CD4-positive, alpha-beta T cell treated with Interleukin-15 for 4 hours (primary cell): ENCODE results near the gene DNAH10.
"Not testable (repeated sequence)": the region's sequence is repeated elsewhere in the genome, so short reads cannot be mapped to it uniquely, and the experiment has no call there.

ENCODE experiments used
- DNase-seq: peaks from one replicate; pipeline ENCODE4 v3.0.0-alpha.2; 2020; ENCODE audit warnings: low spot score

The DNAH10 gene

DNA sequence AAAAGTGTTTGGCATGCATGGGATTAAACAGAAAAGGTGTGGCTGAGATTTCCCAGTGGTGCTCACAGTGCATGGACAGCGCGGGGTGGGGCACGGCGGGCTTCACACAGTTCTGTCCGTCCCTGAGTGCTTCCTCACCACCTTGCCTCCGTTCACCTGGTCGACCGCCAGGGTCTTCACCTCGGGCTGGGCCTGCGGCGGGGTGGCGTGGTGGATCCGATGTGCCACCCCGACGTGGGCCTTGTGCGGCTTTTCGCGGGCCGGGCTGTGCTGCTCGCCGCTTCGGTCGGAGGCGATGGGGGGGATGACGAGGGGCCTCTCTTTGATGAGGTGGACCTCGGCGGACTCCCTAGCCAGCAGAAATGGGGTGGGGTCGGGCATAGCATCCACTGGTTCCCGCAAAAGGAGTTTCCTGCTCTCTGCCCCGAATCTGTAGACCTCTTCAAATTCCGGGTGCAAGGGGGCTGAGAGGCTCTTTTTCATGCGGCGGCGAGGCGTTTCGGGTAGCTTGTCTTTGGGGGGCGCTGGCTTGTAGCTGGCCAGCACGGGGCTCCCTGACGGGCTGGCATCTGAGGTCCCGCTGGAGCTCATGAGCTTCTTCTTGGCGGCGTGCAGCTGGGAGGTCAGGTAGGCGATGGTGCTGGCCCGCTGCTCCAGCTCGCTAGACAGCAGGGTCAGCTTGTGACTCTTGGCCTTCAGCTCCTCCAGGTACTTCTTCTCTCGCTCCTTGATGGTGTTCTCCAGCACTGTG is 175.0 kb downstream of the DNAH10 start:
- DNase-seq, result no peak

- peak; percentile 65 for DNase-seq
Observed at GRCh38 chr12:123937707-123938591, 175.8 kb downstream of the DNAH10 start.

DNA sequence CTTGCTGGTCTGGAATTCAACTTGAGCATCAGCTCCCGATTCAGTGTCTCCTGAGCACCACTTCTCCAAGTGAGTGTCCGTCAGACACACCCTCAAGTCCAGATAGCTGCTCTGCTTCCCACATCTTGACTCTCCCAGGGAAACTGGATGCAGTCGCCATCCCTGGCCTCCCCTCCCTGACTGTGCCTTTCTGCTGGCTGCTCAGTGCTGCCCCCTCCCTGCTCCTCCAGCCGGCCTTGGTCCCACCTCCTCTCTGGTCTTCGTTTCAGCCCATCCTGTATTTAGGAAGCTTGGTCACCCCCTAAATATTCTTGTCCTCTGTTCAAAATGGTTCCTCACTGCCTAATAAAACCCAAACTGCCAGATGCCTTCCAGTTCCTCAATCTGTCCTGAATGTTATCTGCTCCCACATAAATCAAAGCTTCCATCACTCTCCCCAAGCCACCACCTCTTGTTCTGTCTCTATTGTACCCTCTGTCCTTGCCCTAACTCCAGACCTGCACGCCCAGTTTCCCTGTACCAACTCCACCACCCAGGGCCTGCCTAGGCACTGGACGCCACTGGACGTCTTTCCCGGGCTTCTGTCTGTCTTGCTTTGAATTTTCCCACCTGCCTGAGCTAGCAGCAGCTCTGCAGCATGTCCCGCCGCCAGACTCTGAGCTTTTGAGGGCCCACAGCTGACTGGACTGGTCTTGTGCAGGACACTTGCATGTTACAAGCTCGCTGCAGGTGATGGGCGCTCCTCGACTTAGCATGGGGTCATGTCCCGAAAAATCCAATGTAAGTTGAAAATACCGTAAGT is 176.8 kb downstream of the DNAH10 start:
- no peak for DNase-seq

- no peak for DNase-seq
Observed at GRCh38 chr12:123939716-123940626, 177.9 kb downstream of the DNAH10 start.

DNA sequence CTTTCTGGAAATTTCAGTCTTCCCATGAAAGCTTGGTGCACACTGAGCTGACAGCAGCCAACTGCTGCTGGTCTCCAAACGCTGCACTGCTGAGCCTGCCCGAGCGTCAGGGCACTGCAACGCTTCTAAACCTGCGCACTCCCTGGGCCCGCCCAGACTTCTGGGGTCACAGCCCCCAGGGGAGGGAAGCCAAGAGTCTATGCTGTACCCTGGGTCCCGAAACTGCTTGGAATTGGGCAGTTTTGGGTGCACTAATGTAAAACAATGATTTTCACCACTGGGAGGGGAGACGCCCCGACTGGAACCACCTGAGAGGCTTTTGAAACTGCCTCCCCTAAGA is 178.5 kb downstream of the DNAH10 start:
- no peak for DNase-seq

DNA sequence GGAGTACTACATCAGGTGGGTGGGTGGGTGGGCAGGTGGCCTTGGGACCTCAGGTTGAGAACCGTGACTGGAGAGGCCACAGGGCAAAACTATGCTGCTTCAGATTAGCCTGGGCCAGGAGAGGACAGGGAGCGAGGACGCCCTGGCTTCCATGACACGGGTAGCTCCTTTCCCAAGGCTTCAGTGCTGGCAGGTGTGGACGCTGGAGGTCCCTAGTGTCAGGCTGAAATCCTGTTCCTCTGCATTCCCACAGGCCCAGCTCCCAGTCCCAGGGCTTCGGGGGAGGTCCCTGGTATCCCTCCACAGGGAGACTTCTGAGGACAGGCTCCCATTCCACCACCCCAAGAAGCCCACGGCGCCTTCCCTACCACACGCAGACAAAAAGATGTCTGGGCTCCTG is 178.9 kb downstream of the DNAH10 start:
- no peak for DNase-seq

- DNase-seq, result no peak
Observed at GRCh38 chr12:123941624-123942237, 179.6 kb downstream of the DNAH10 start.

DNA sequence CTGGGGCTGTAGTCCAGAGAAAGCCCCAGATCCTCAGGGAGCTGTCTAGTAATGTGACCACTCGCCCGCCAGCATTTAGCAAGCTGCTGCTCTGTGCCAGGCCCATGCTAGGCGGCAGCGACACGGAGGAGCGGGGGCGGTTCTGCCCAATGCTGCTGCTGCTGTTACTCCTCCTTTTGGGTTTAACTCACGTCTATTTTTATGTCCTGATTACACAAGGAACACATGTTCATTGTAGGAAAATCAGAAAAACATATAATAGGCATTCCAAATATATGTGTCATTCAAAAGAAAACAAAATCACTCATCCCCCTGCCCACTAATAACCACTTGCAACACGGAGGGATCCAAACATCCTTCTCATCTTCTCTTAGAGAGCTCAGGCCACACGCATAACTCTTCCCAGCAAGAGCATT is 180.1 kb downstream of the DNAH10 start:
- DNase-seq, result no peak

DNA sequence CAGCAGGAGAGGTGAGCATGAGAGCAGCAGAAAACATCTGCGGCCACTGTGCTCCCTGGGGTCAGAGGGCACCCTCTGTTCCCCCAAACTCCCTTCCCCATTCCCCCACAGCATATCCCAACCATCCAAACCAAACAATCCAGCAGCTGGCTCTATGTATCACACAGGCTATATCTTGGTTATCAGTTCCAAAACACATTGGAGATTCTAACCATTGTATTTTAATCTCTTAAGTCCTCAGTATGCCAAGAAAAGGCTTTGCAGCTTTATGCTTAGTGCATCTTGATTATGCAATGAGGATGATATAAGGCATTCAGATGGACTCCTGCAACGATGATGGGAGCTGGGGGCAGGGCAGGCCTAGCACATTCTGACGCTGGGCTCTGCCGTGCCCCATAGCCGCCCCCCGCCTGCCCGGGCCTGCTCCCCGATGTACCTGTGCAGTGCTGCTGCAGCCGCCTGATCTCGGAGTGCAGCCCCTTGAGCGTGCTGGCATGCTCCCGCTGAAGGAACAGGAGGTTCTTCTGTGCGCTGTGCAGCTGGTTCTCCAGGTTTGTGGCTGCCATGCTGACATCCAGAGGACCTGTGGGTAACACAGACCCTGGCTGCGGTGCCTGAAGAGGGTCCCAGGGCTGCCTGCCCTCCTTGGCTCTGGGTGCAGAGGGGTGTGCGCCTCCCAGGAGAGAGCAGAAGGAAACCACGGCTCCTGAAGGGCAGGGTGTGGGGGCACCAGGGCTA is 181.0 kb downstream of the DNAH10 start:
- DNase-seq, result no peak

- no peak for DNase-seq
Observed at GRCh38 chr12:123943816-123944215, 181.7 kb downstream of the DNAH10 start.

- no peak for DNase-seq
Observed at GRCh38 chr12:123944696-123945095, 182.6 kb downstream of the DNAH10 start.

GRCh38 chr12:123945287-123946151 is 183.4 kb downstream of the DNAH10 start:
- DNase-seq, result no peak

- no peak for DNase-seq
Observed at GRCh38 chr12:123946152-123946515, 184.0 kb downstream of the DNAH10 start.

GRCh38 chr12:123946516-123947505 is 184.7 kb downstream of the DNAH10 start:
- not testable (repeated sequence) for DNase-seq

- DNase-seq, result not testable (repeated sequence)
Observed at GRCh38 chr12:123947531-123947930, 185.4 kb downstream of the DNAH10 start.

DNA sequence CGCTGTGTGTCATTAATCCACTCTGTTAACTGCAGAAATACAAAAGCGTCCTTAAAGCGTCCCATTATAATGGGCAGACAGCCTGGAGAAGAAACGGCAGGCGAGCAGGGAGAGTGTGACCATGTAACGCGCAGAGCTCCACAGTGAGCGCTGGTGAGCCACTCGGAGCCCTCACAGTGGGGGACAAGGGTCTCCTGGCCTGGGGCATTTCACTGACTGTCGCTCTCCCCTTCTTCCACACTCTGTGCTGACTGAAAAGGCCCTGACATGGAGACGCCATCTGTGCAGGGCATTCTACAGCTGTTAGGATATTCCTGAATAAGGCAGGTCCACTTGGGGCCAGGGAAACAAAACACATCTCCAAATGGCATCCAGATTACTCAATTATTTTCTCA is 186.3 kb downstream of the DNAH10 start:
- no peak for DNase-seq

DNA sequence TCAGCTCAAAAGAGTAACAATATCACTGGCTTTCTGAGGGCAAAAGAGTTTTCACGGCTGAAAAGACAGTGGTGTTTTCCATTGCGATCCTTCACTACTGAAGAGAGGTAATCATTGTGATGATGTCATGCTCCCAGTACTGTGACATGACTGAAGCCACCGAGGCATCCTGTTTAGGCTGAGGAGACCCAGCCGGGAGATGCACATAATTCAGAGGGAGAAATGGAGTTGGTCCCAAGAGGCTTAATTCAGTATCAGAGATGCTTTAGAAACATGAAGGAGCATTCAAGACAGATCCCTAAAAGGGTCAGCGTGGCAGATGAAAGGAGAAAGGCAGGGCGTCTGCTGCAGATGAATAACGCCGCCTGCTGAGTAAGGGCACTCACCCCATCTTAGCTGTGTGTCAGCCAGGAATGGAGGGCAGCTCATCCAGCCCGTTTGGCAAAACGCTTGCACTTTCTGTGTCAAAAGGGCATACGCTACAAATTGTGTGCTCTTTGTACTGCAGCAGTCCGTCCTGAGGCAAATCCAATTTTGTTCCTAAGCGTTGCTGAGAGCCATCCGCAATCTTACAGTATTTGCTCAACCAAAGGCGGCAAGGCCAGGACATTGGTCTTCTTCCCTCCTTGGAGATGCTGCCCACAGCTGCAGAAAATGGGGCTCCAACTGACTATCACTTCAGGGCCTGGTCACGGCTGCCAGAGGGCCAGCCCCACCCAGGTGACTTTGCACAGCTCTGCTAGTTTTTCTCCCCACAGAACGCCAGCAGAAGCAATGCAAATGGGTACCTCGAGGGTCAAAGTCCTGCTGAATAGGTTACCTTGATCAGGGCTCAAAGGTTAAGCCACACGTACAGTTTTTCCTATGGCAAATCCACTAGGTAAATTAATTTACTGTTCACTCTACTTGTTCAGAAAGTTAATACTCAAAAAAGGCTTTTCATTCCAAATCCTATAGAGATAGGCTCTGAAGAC is 187.0 kb downstream of the DNAH10 start:
- no peak for DNase-seq
